Activated naive CD4-positive, alpha-beta T cell treated with anti-CD3 and anti-CD28 coated beads for 36 hours (primary cell): Measurements from ENCODE around the gene PLEKHB2. TPM values are rescaled to one million over a fixed set of nuclear protein-coding genes. Genes with fewer than 3 reads are reported as not detected.
A peak's percentile ranks its signal among the peaks of the same experiment; 100 is the strongest.
"Not testable (repeated sequence)": the region's sequence is repeated elsewhere in the genome, so short reads cannot be mapped to it uniquely, and the experiment has no call there.

ENCODE experiments used
- CTCF ChIA-PET: fragments of 350-600 bp; sonication (Branson Sonifier 250); formaldehyde crosslinking; loops from one replicate; lab custom pipeline; 2021; ENCODE audit warnings: antibody characterized with exemption; lab: Charles Lee
- DNase-seq: peaks from one replicate; pipeline ENCODE4 v3.0.0-alpha.2; 2020
- H3K27ac Mint-ChIP-seq: one replicate; pipeline ENCODE4 v1.8.0; 2021; ENCODE audit warnings: mild to moderate bottlenecking, mixed read lengths
- H3K27me3 Mint-ChIP-seq: one replicate; pipeline ENCODE4 v1.8.0; 2021; ENCODE audit warnings: low read depth, mixed read lengths
- H3K36me3 Mint-ChIP-seq: one replicate; pipeline ENCODE4 v1.8.0; 2021; ENCODE audit warnings: low read depth, mixed read lengths
- H3K4me1 Mint-ChIP-seq: one replicate; pipeline ENCODE4 v1.8.0; 2021; ENCODE audit warnings: low read depth, mixed read lengths
- H3K4me3 Mint-ChIP-seq: one replicate; pipeline ENCODE4 v1.8.0; 2021; ENCODE audit warnings: mild to moderate bottlenecking, moderate library complexity, mixed read lengths
- H3K9me3 Mint-ChIP-seq: one replicate; pipeline ENCODE4 v1.8.0; 2021; ENCODE audit warnings: mixed read lengths
- intact Hi-C: fragments of 100-400 bp; cut with micrococcal nuclease; formaldehyde crosslinking; loops from one replicate; pipeline ENCODE4 v1.15.1; 2023
- total RNA-seq, 2 experiments: library from RNA; stranded (reverse); gene quantifications; one replicate each; pipeline ENCODE4 v1.2.3, GENCODE V29; 2021

The PLEKHB2 gene
- total RNA-seq, 2 experiments from 2014 or later: 43.4 to 43.9 TPM

- H3K36me3 Mint-ChIP-seq: peaks cover 44% of the 10 kb centered on the region
- no peak overlapping the region for H3K27ac Mint-ChIP-seq
- no peak for DNase-seq
- intact Hi-C loops: no loop called here
- no peak overlapping the region for H3K4me3 Mint-ChIP-seq
- H3K4me1 Mint-ChIP-seq: peaks cover 39% of the 10 kb centered on the region
- H3K27me3 Mint-ChIP-seq: no peaks in the 10 kb centered on the region
- H3K9me3 Mint-ChIP-seq: no peaks in the 10 kb centered on the region
- CTCF ChIA-PET: no interaction called here
These were observed 28.4 kb upstream of the PLEKHB2 start for GRCh38 chr2:131076707-131077106.

- H3K36me3 Mint-ChIP-seq: peaks cover 46% of the 10 kb centered on the region
- H3K9me3 Mint-ChIP-seq: no peaks in the 10 kb centered on the region
- no peak for DNase-seq
- H3K4me3 Mint-ChIP-seq: no peak overlapping the region
- H3K4me1 Mint-ChIP-seq: peaks cover 38% of the 10 kb centered on the region
- H3K27me3 Mint-ChIP-seq: no peaks in the 10 kb centered on the region
- CTCF ChIA-PET: no interaction called here
- intact Hi-C loops: no loop called here
- H3K27ac Mint-ChIP-seq: no peak overlapping the region
These were observed 27.8 kb upstream of the PLEKHB2 start for GRCh38 chr2:131077182-131077846.

GRCh38 chr2:131077966-131078365 lies 27.2 kb upstream of the PLEKHB2 start:
- intact Hi-C loops: no loop called here
- Mint-ChIP-seq H3K36me3 (peaks cover 46% of the 10 kb centered on the region), H3K27me3 (no peaks in the 10 kb centered on the region), H3K4me3 (no peak overlapping the region), H3K9me3 (no peaks in the 10 kb centered on the region), H3K27ac (peak overlapping the region; percentile 16), H3K4me1 (peaks cover 38% of the 10 kb centered on the region)
- no peak for DNase-seq
- CTCF ChIA-PET: interaction anchor here (0.7 kb wide), 1 partner anchor 24 kb away, joined by 3 read pairs; no protein-coding TSS in a partner anchor

- H3K36me3 Mint-ChIP-seq: peaks cover 43% of the 10 kb centered on the region
These were observed 25.2 kb upstream of the PLEKHB2 start for GRCh38 chr2:131079931-131080330.

GRCh38 chr2:131081190-131081589 lies 23.9 kb upstream of the PLEKHB2 start:
- peaks cover 48% of the 10 kb centered on the region for H3K36me3 Mint-ChIP-seq
- H3K27me3 Mint-ChIP-seq: no peaks in the 10 kb centered on the region
- no peak overlapping the region for H3K4me3 Mint-ChIP-seq
- CTCF ChIA-PET: no interaction called here
- no peaks in the 10 kb centered on the region for H3K9me3 Mint-ChIP-seq
- no peak for DNase-seq
- no peak overlapping the region for H3K27ac Mint-ChIP-seq
- intact Hi-C loops: no loop called here
- peaks cover 43% of the 10 kb centered on the region for H3K4me1 Mint-ChIP-seq

More at GRCh38 chr2:131079931-131080330, 25.2 kb upstream of the PLEKHB2 start:
- H3K27me3 Mint-ChIP-seq, intact Hi-C loops, DNase-seq, H3K4me3 Mint-ChIP-seq, H3K27ac Mint-ChIP-seq, H3K9me3 Mint-ChIP-seq: not testable (repeated sequence)
- CTCF ChIA-PET: interaction anchor here (0.6 kb wide), 1 partner anchor 38 kb away, joined by 4 read pairs; no protein-coding TSS in a partner anchor
- peaks cover 38% of the 10 kb centered on the region for H3K4me1 Mint-ChIP-seq

GRCh38 chr2:131085646-131086045 lies 19.5 kb upstream of the PLEKHB2 start:
- Mint-ChIP-seq H3K4me3 (no peak overlapping the region), H3K9me3 (no peaks in the 10 kb centered on the region), H3K36me3 (peaks cover 44% of the 10 kb centered on the region), H3K27me3 (no peaks in the 10 kb centered on the region), H3K4me1 (peaks cover 37% of the 10 kb centered on the region), H3K27ac (no peak overlapping the region)
- DNase-seq: no peak
- intact Hi-C loops: no loop called here
- CTCF ChIA-PET: no interaction called here

- Mint-ChIP-seq H3K4me1 (peaks cover 26% of the 10 kb centered on the region), H3K9me3 (no peaks in the 10 kb centered on the region), H3K36me3 (peaks cover 11% of the 10 kb centered on the region), H3K27ac (peak overlapping the region; percentile 78), H3K4me3 (peak overlapping the region; percentile 74), H3K27me3 (no peaks in the 10 kb centered on the region)
- peak; percentile 37 for DNase-seq
- intact Hi-C loops: loop anchor here (1.0 to 2.0 kb wide), 7 partner anchors 12 to 750 kb away; partner anchors contain the start of genes IMP4 and MZT2A
- CTCF ChIA-PET: interaction anchor here (1.4 to 2.3 kb wide), 2 partner anchors 11 to 401 kb away, joined by 4 to 15 read pairs; partner anchors contain the start of gene PLEKHB2
These were observed 12.6 kb upstream of the PLEKHB2 start for GRCh38 chr2:131092458-131093005.

GRCh38 chr2:131093006-131093695 lies 12.0 kb upstream of the PLEKHB2 start, which contains the start of gene FAM168B:
FAM168B (minus strand) TSS chr2:131093460; CDS start chr2:131082646, 10,814 bp downstream.
- peaks cover 20% of the 10 kb centered on the region for H3K4me1 Mint-ChIP-seq
- DNase-seq: peak; percentile 86
- no peaks in the 10 kb centered on the region for H3K9me3 Mint-ChIP-seq
- H3K4me3 Mint-ChIP-seq: peak within 1 kb of the TSS; percentile 85
- peak within 1 kb of the TSS; percentile 92 for H3K27ac Mint-ChIP-seq
- no peaks in the 10 kb centered on the region for H3K27me3 Mint-ChIP-seq
- CTCF ChIA-PET: interaction anchor here (1.0 to 2.3 kb wide), 2 partner anchors 10 to 52 kb away, joined by 6 to 15 read pairs; partner anchors contain the start of gene PLEKHB2
- intact Hi-C loops: loop anchor here (1.0 to 2.0 kb wide), 7 partner anchors 11 to 751 kb away; partner anchors contain the start of genes IMP4 and MZT2A
- H3K36me3 Mint-ChIP-seq: peaks cover 6% of the 10 kb centered on the region

- peak overlapping the region; percentile 92 for H3K27ac Mint-ChIP-seq
- peak; percentile 53 for DNase-seq
- peaks cover 18% of the 10 kb centered on the region for H3K4me1 Mint-ChIP-seq
- intact Hi-C loops: loop anchor here (1.0 to 2.0 kb wide), 7 partner anchors 10 to 752 kb away; partner anchors contain the start of genes IMP4 and MZT2A
- H3K4me3 Mint-ChIP-seq: peak overlapping the region; percentile 85
- H3K9me3 Mint-ChIP-seq: no peaks in the 10 kb centered on the region
- H3K27me3 Mint-ChIP-seq: no peaks in the 10 kb centered on the region
- CTCF ChIA-PET: interaction anchor here (0.8 to 1.0 kb wide), 2 partner anchors 10 to 53 kb away, joined by 3 to 6 read pairs; no protein-coding TSS in a partner anchor
- peaks cover 3% of the 10 kb centered on the region for H3K36me3 Mint-ChIP-seq
These were observed 11.3 kb upstream of the PLEKHB2 start for GRCh38 chr2:131093696-131094462.

GRCh38 chr2:131094463-131095281 lies 10.5 kb upstream of the PLEKHB2 start:
- Mint-ChIP-seq H3K27ac (peak overlapping the region; percentile 92), H3K9me3 (no peaks in the 10 kb centered on the region), H3K27me3 (no peaks in the 10 kb centered on the region), H3K36me3 (no peaks in the 10 kb centered on the region), H3K4me3 (peak overlapping the region; percentile 85), H3K4me1 (peaks cover 16% of the 10 kb centered on the region)
- CTCF ChIA-PET: interaction anchor here (0.8 kb wide), 1 partner anchor 10 kb away, joined by 3 read pairs; no protein-coding TSS in a partner anchor
- intact Hi-C loops: no loop called here
- no peak for DNase-seq

- Mint-ChIP-seq H3K4me1 (peaks cover 27% of the 10 kb centered on the region), H3K27ac (peak overlapping the region; percentile 66), H3K9me3 (no peaks in the 10 kb centered on the region), H3K4me3 (no peak overlapping the region), H3K36me3 (peaks cover 5% of the 10 kb centered on the region), H3K27me3 (no peaks in the 10 kb centered on the region)
- intact Hi-C loops: loop anchor here (10.0 kb wide), 1 partner anchor 728 kb away; no protein-coding TSS in a partner anchor
- no peak for DNase-seq
- CTCF ChIA-PET: interaction anchor here (0.7 to 3.2 kb wide), 2 partner anchors 11 to 45 kb away, joined by 3 to 15 read pairs; no protein-coding TSS in a partner anchor
These were observed 2.0 kb upstream of the PLEKHB2 start for GRCh38 chr2:131103165-131103564.
